ENCODE data around the gene SERPINB3.

- TF ChIP-seq POLR2A (IDR thresholded peaks at IDR 0.05; ENCODE audit: low read depth, low read length) (no peak), POLR2AphosphoS5 (IDR thresholded peaks at IDR 0.05; ENCODE audit: low read depth, low read length) (no peak), TAF1 (IDR thresholded peaks at IDR 0.05; ENCODE audit: borderline replicate concordance, low read depth, low read length) (no peak)
Observed at GRCh38 chr18:63624863-63625262, 36.8 kb downstream of the SERPINB3 start.

Data from GM12892 (cell line).